Sigmoid colon (tissue), 7 donors: Measurements from ENCODE around the gene KIF23. TPM values are rescaled to one million over a fixed set of nuclear protein-coding genes. Genes with fewer than 3 reads are reported as not detected.
A peak's percentile ranks its signal among the peaks of the same experiment; 100 is the strongest.

ENCODE experiments used
- DNase-seq: peaks from one replicate; pipeline ENCODE4 v3.0.0-alpha.2; 2019
- H3K27ac ChIP-seq, 4 donors: fragments of 200-600 bp; sonication (generic); one replicate each; pipeline ENCODE4 v1.5.1; 2016 to 2019; ENCODE audit warnings: mild to moderate bottlenecking in 1 of 4
- H3K27me3 ChIP-seq, 3 donors: fragments of 200-600 bp; sonication (generic); one replicate each; pipeline ENCODE4 v1.5.1; 2019; ENCODE audit warnings: mild to moderate bottlenecking in 1 of 3
- H3K36me3 ChIP-seq, 4 donors: fragments of 200-600 bp; sonication (generic); one replicate each; pipeline ENCODE4 v1.5.1; 2016 to 2019
- H3K4me1 ChIP-seq, 4 donors: fragments of 200-600 bp; sonication (generic); one replicate each; pipeline ENCODE4 v1.5.1; 2017 to 2019
- H3K4me3 ChIP-seq, 4 donors: fragments of 200-600 bp; sonication (generic); one replicate each; pipeline ENCODE4 v1.5.1; 2017 to 2019; ENCODE audit warnings: mild to moderate bottlenecking in 2 of 4, moderate library complexity in 1 of 4
- H3K9me3 ChIP-seq, 4 donors: fragments of 200-600 bp in 3 of 4; sonication (generic) in 3 of 4; one replicate each; pipeline versions ENCODE4 v1.5.1 to v1.6.1; 2013 to 2019
- EP300 ChIP-seq, 4 donors: sonication (generic); formaldehyde crosslinking; IDR thresholded peaks; one replicate each; pipeline ENCODE4 v1.6.1; 2017; ENCODE audit warnings: antibody characterized with exemption in 4 of 4
- POLR2A ChIP-seq, 2 donors: fragments of 450-650 bp; IDR thresholded peaks; one replicate each; pipeline ENCODE4 v1.6.1; 2016; ENCODE audit warnings: antibody characterized with exemption in 2 of 2, mild to moderate bottlenecking in 2 of 2, moderate library complexity in 2 of 2
- POLR2AphosphoS5 ChIP-seq, 4 donors: sonication (generic); formaldehyde crosslinking; IDR thresholded peaks; one replicate each; pipeline ENCODE4 v1.6.1; 2017; ENCODE audit warnings: antibody characterized with exemption in 4 of 4
- WGBS, 2 donors: extraction: QIAGEN DNeasy Blood & Tissue Kit; methylation state at CpG; one replicate each; pipeline ENCODE4 v1.1.7; 2013; 5-methylcytosine and 5-hydroxymethylcytosine counted together
- intact Hi-C: fragments of 100-400 bp; cut with DNase I; formaldehyde crosslinking; loops from one replicate; pipeline ENCODE4 v1.15.1; 2023
- polyA plus RNA-seq, 3 donors: library from polyadenylated mRNA; stranded (reverse); fragments of 200-250 nt; gene quantifications; one replicate each; pipeline ENCODE4 v1.2.3, GENCODE V29; 2013
- total RNA-seq, 4 donors: library from RNA; depleted of rRNA; stranded (reverse); fragments of >200 nt; gene quantifications; one replicate each; pipeline ENCODE4 v1.1.0, GENCODE V29; 2016
- TF ChIP-seq, protein P1 (sequence below), 4 experiments: fragments of 450-650 bp in 3 of 4; fragments of 200-600 bp in 1 of 4; IDR thresholded peaks; one replicate each; pipeline ENCODE4 v1.5.1; 2016 to 2019; ENCODE audit warnings: antibody characterized with exemption in 4 of 4, mild to moderate bottlenecking in 3 of 4, moderate library complexity in 2 of 4
- donor health status: healthy with polysubstance abuse.
- donor health status: Bipolar disorder and iron deficiency.
- donor health status: healthy.

KIF23 gene
- total and polyA plus RNA-seq, 7 donors, result 0.16 to 10.8 (median 2.1) TPM

DNA sequence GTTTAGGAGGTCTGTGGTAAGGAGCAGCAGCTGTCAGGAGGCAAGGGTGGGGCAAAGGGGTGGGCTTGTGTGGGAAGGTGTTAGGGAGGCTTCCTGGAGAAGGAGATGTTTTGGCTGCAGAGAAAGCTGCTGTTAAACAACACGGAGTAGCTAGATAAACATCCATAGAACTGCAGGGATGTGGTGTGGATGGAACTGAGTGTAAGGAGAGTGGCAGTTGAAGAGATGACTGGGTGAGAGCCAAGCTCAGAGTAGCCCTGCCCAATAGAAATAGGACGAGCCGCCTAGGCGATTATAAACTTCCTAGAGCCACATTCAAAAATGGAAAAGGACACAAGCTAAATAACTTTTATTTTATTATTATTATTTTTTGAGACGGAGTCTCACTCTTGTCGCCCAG lies 58.4 kb downstream of the KIF23 start:
- Histone ChIP-seq H3K36me3 (no peaks in the 10 kb centered on the region), H3K27ac (no peak overlapping the region), H3K4me1 (no peaks in the 10 kb centered on the region), H3K27me3 (no peaks in the 10 kb centered on the region), H3K4me3 (no peak overlapping the region), H3K9me3 (no peaks in the 10 kb centered on the region)
- 77 to 78% methylated on average over 6 of the region's 6 CpGs for WGBS, 2 donors
- TF ChIP-seq EP300 (IDR thresholded peaks at IDR 0.05), result no peak
- no peak for TF ChIP-seq POLR2AphosphoS5 (IDR thresholded peaks at IDR 0.05)
- TF ChIP-seq POLR2A (IDR thresholded peaks at IDR 0.05), result no peak
- TF ChIP-seq, protein P1, sequence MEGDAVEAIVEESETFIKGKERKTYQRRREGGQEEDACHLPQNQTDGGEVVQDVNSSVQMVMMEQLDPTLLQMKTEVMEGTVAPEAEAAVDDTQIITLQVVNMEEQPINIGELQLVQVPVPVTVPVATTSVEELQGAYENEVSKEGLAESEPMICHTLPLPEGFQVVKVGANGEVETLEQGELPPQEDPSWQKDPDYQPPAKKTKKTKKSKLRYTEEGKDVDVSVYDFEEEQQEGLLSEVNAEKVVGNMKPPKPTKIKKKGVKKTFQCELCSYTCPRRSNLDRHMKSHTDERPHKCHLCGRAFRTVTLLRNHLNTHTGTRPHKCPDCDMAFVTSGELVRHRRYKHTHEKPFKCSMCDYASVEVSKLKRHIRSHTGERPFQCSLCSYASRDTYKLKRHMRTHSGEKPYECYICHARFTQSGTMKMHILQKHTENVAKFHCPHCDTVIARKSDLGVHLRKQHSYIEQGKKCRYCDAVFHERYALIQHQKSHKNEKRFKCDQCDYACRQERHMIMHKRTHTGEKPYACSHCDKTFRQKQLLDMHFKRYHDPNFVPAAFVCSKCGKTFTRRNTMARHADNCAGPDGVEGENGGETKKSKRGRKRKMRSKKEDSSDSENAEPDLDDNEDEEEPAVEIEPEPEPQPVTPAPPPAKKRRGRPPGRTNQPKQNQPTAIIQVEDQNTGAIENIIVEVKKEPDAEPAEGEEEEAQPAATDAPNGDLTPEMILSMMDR (IDR thresholded peaks at IDR 0.05), result no peak
- intact Hi-C loops, result no loop called here
- no peak for DNase-seq

GRCh38 chr15:69474291-69474690 lies 60.1 kb downstream of the KIF23 start:
- Histone ChIP-seq H3K27me3 (no peaks in the 10 kb centered on the region), H3K9me3 (no peaks in the 10 kb centered on the region), H3K4me3 (no peak overlapping the region), H3K36me3 (no peaks in the 10 kb centered on the region), H3K27ac (no peak overlapping the region), H3K4me1 (no peaks in the 10 kb centered on the region)
- TF ChIP-seq POLR2AphosphoS5 (IDR thresholded peaks at IDR 0.05), result no peak
- TF ChIP-seq, protein P1 (IDR thresholded peaks at IDR 0.05), result no peak
- no peak for TF ChIP-seq EP300 (IDR thresholded peaks at IDR 0.05)
- TF ChIP-seq POLR2A (IDR thresholded peaks at IDR 0.05), result no peak
- DNase-seq, result no peak
- 82 to 87% methylated on average over 5 of the region's 5 CpGs for WGBS, 2 donors
- intact Hi-C loops, result no loop called here

GRCh38 chr15:69474846-69475455 lies 60.8 kb downstream of the KIF23 start:
- no peak for DNase-seq
- Histone ChIP-seq H3K27ac (no peak overlapping the region), H3K4me3 (no peak overlapping the region), H3K36me3 (no peaks in the 10 kb centered on the region), H3K9me3 (no peaks in the 10 kb centered on the region), H3K27me3 (no peaks in the 10 kb centered on the region), H3K4me1 (no peaks in the 10 kb centered on the region)
- intact Hi-C loops, result loop anchor here (5.0 kb wide), 2 partner anchors 177 to 1337 kb away; no protein-coding TSS in a partner anchor
- no peak for TF ChIP-seq EP300 (IDR thresholded peaks at IDR 0.05)
- no peak for TF ChIP-seq POLR2AphosphoS5 (IDR thresholded peaks at IDR 0.05)
- TF ChIP-seq, protein P1 (IDR thresholded peaks at IDR 0.05), result no peak
- no peak for TF ChIP-seq POLR2A (IDR thresholded peaks at IDR 0.05)
- WGBS, 2 donors, result 77 to 84% methylated on average over 7 of the region's 7 CpGs

GRCh38 chr15:69475769-69476358 lies 61.7 kb downstream of the KIF23 start:
- WGBS, 2 donors, result 34 to 38% methylated on average over 8 of the region's 8 CpGs
- peak; percentile 85 for DNase-seq
- H3K36me3 ChIP-seq, result no peaks in the 10 kb centered on the region
- no peak overlapping the region for H3K27ac ChIP-seq
- intact Hi-C loops, result loop anchor here (2.0 to 5.0 kb wide), 3 partner anchors 176 to 1336 kb away; no protein-coding TSS in a partner anchor
- no peaks in the 10 kb centered on the region for H3K27me3 ChIP-seq
- H3K9me3 ChIP-seq, result no peaks in the 10 kb centered on the region
- TF ChIP-seq POLR2A (IDR thresholded peaks at IDR 0.05) (no peak), EP300 (IDR thresholded peaks at IDR 0.05) (no peak)
- TF ChIP-seq, protein P1 (IDR thresholded peaks at IDR 0.05), result peak; percentile 70 to 91 (median 87)
- H3K4me3 ChIP-seq, result no peak overlapping the region
- no peaks in the 10 kb centered on the region for H3K4me1 ChIP-seq
